LNCAP (cell line): ENCODE results near the gene TP53I13.

Experiments used
- CTCF ChIP-seq: fragments of 450-650 bp; IDR thresholded peaks from 2 replicates; pipeline ENCODE4 v1.5.1; 2017; ENCODE audit warnings: mild to moderate bottlenecking

The TP53I13 gene, protein sequence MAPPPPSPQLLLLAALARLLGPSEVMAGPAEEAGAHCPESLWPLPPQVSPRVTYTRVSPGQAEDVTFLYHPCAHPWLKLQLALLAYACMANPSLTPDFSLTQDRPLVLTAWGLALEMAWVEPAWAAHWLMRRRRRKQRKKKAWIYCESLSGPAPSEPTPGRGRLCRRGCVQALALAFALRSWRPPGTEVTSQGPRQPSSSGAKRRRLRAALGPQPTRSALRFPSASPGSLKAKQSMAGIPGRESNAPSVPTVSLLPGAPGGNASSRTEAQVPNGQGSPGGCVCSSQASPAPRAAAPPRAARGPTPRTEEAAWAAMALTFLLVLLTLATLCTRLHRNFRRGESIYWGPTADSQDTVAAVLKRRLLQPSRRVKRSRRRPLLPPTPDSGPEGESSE

GRCh38 chr17:29568331-29569244 is at the start of gene TP53I13:
Gene TP53I13 (plus strand): TSS chr17:29568701. CDS start chr17:29568759, 58 bp downstream.
- TF ChIP-seq CTCF: no peak

- no peak for TF ChIP-seq CTCF
Observed at GRCh38 chr17:29524692-29525091, 43.8 kb upstream of the TP53I13 start.

DNA sequence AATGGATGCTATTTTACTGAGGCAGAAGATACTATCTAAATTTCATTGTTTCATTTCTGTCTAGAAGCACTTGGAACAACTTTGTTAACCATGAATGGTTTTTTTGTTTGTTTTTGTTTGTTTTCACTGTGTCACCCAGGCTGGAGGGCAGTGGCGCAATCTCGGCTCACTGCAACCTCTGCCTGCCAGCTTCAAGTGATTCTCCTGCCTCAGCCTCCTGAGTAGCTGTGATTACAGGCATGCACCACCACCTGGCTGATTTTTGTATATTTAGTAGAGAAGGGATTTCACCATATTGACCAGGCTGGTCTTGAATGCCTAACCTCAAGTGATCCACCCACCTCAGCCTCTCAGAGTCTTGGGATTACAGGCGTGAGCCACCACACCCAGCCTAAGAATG is 42.2 kb upstream of the TP53I13 start:
- TF ChIP-seq CTCF: no peak

DNA sequence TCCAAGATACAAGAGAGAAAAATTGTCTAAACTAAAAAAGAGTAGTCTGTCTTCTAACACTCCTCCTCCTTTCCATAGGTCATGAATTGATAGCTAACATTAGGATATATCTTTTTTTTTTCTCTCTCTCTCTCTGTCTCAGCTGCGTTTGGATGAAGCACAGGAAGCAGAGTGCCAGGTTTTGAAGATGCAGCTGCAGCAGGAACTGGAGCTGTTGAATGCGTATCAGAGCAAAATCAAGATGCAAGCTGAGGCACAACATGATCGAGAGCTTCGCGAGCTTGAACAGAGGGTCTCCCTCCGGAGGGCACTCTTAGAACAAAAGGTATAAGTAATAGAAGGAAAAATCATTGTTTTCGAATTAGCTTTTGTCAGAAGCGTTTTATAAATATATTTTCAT is 34.5 kb upstream of the TP53I13 start:
- TF ChIP-seq CTCF: no peak

DNA sequence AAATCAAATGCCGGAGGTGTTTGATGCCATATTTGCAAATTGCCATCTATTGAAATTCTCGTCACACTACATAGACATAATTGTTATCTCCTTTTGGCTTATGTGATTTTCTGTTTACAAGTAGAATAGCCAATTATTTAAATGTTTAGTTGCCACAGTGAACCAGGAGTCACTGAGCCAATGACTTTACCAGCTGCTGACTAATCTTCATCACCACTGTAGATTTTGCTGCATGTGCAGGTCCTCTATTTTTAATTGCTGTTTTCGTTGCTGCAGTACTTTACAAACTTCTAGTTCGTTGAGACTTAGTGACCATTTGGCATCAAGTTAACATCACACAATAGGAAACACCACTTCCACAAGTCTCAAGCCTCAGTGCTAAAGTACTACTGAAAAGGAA is 24.4 kb upstream of the TP53I13 start:
- TF ChIP-seq CTCF: no peak

DNA sequence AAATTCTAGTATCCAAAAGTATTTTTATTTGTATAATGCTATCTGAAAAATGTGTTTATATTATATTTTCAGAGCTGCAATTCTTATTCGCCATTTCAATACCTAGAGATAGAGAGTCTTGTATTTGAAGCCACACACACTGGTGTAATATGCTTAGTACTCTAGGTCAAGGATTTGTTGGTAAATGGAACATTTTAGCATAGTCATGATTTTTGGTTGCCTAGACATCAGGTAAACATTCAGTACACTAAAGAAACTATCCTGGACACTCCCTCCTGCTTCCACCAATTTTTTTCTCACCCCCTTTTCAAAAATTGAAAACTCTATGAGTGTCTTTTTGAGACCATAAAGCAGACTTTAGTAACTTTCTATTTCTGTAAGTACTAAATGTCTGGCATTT is 22.4 kb upstream of the TP53I13 start:
- no peak for TF ChIP-seq CTCF

DNA sequence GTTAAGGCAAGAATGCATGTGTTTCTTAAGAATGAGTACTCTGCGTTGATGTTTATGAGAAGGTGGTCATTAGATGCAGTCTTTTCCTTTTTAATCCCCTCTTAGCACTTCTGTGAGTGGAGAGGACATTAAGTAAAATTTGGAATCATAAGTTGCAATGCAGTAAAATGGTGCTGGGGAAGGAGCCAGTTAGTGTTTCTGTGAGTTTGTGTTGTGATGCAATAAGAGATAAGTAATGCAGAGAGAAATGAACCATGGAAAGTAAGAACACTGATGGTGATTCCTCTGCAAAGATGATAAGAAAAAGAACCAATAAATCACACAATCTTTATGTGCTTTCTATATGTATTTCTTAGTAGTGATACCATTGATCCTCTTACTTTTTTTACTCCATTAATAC is 21.7 kb upstream of the TP53I13 start:
- no peak for TF ChIP-seq CTCF
